OCI-LY3 (cell line): ENCODE results near the gene UBE3B.

Experiments
- H2AFZ ChIP-seq: fragments of 200-600, 300-600 bp; shearing (Covaris generic); 2 replicates; pipeline ENCODE4 v1.6.0; 2014; ENCODE audit warnings: antibody characterized with exemption, low read depth, low read length
- H3K27ac ChIP-seq: fragments of 200-600, 300-600 bp; sonication (generic); 2 replicates; pipeline ENCODE4 v1.5.1; 2014; ENCODE audit warnings: mild to moderate bottlenecking, low read length, moderate library complexity, mixed read lengths
- H3K27me3 ChIP-seq: fragments of 200-600, 300-600 bp; sonication (generic); 2 replicates; pipeline ENCODE4 v1.6.1; 2014; ENCODE audit warnings: low read depth, low read length, mixed read lengths
- H3K36me3 ChIP-seq: fragments of 200-600, 300-600 bp; sonication (generic); replicated peaks from 2 replicates; pipeline ENCODE3; 2014; ENCODE audit warnings: low read depth, low read length, mixed read lengths
- H3K4me1 ChIP-seq: fragments of 300-600, 200-600 bp; sonication (generic); 2 replicates; pipeline ENCODE4 v1.6.1; 2014; ENCODE audit warnings: low read length, mixed read lengths
- H3K4me2 ChIP-seq: fragments of 200-600, 300-600 bp; sonication (generic); 2 replicates; pipeline ENCODE4 v1.6.1; 2014; ENCODE audit warnings: low read length, mixed read lengths
- H3K4me3 ChIP-seq: fragments of 300-600, 200-600 bp; sonication (generic); 2 replicates; pipeline ENCODE4 v1.5.1; 2014; ENCODE audit warnings: antibody characterized with exemption, mild to moderate bottlenecking, low read length, moderate library complexity
- H3K79me2 ChIP-seq: fragments of 300-600, 200-600 bp; shearing (Covaris generic); 2 replicates; pipeline ENCODE4 v1.6.1; 2014; ENCODE audit warnings: mild to moderate bottlenecking, low read length, mixed read lengths
- H3K9ac ChIP-seq: fragments of 300-600, 200-600 bp; shearing (Covaris generic); 2 replicates; pipeline ENCODE4 v1.6.0; 2014; ENCODE audit warnings: mild to moderate bottlenecking, low read length, moderate library complexity
- H3K9me3 ChIP-seq: fragments of 200-600, 300-600 bp; shearing (Covaris generic); 2 replicates; pipeline ENCODE4 v1.6.1; 2014; ENCODE audit warnings: low read length, mixed read lengths; ENCODE audit not compliant: insufficient read depth
- H4K20me1 ChIP-seq: fragments of 200-600, 300-600 bp; sonication (generic); 2 replicates; pipeline ENCODE4 v1.6.1; 2016; ENCODE audit warnings: low read length, mixed read lengths; ENCODE audit not compliant: insufficient read depth
- EZH2phosphoT487 ChIP-seq: fragments of 200-600 bp; shearing (Covaris generic); IDR thresholded peaks from 2 replicates; pipeline ENCODE4 v1.6.1; 2018; ENCODE audit warnings: antibody characterized with exemption, mixed run types, low read depth
- TF ChIP-seq, protein P1 (sequence below): fragments of 200-600, 300-600 bp; sonication (generic); IDR thresholded peaks from 2 replicates; pipeline ENCODE4 v1.5.1; 2014; ENCODE audit warnings: antibody characterized with exemption, low read length, low read depth

Gene UBE3B

DNA sequence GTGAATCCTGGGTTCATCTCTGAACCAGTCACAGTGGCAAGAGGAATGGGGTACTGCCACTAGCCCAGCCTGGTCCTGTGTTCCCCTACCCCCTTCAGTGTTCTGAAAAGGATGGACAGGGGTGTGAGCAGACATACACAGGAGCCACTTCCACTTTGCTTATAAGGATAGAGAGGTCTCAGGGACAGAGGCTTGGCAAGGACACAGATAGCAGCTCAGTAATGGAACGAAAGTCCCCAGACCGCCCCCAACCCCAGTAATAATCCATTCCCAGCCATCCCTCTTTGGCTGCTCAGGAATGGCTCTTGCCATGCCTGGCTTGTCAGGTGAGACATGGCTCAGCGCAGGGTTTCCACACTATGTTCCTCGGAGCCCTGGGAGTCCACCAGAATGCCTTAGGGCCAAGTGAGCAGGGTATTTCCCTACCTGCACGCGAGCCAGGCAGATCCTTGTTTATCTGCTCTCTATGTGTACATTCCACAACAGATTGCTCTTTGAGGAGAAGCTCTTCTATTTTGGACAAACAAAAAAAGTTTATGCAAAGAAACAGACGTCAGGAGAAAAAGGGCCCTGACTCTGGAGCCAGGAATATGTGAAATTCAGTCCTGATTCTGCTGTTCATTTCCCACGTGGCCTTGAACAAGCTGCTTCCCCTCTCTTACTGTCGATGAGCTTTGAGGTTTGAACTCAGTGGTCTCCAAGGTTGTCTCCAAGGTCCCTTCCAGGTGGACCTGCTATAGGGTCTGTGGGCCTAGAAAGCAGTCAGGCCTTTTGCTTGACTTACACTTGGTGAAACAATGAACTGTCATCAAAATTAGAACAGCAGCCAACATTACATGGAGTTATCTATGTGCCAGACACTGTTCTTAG lies 10.0 kb downstream of the UBE3B start:
- no peak for TF ChIP-seq EZH2phosphoT487
- TF ChIP-seq, protein P1, sequence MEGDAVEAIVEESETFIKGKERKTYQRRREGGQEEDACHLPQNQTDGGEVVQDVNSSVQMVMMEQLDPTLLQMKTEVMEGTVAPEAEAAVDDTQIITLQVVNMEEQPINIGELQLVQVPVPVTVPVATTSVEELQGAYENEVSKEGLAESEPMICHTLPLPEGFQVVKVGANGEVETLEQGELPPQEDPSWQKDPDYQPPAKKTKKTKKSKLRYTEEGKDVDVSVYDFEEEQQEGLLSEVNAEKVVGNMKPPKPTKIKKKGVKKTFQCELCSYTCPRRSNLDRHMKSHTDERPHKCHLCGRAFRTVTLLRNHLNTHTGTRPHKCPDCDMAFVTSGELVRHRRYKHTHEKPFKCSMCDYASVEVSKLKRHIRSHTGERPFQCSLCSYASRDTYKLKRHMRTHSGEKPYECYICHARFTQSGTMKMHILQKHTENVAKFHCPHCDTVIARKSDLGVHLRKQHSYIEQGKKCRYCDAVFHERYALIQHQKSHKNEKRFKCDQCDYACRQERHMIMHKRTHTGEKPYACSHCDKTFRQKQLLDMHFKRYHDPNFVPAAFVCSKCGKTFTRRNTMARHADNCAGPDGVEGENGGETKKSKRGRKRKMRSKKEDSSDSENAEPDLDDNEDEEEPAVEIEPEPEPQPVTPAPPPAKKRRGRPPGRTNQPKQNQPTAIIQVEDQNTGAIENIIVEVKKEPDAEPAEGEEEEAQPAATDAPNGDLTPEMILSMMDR = no peak
- Histone ChIP-seq H3K27ac (no peak overlapping the region), H3K36me3 (peaks cover 52% of the 10 kb centered on the region)

DNA sequence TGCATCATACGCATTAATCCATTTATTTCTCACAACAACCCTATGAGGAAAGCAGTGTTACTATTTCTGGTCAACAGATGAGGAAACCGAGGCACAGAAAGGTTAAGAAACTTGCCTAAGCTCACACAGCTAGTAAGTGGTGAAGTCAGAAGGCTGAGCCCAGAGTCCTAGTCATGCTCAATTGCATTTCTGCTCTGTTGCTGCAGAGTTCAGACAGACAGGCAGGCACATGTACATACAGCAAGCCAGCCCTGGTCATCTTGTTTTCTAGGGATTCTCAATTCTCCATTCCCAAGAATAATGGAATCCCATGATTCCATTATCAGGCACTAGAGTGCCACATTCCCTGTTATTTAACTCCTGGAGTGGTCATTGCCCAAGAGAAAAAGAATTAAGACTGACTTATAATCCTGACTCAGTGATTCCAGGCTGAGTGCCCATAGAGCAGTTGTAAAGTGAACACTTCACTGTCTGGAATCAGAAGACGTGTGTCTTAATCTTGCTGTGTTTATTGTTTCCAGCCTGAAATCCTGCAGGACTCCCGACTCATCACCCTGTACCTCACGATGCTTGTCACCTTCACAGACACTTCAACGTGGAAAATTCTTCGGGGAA lies 10.7 kb downstream of the UBE3B start:
- no peak overlapping the region for H3K9ac ChIP-seq
- no peaks in the 10 kb centered on the region for H3K9me3 ChIP-seq
- H3K27me3 ChIP-seq = no peaks in the 10 kb centered on the region
- TF ChIP-seq, protein P1 = no peak
- no peak for TF ChIP-seq EZH2phosphoT487
- no peak overlapping the region for H3K4me2 ChIP-seq
- H3K79me2 ChIP-seq = no peaks in the 10 kb centered on the region
- no peak overlapping the region for H3K4me3 ChIP-seq
- H2AFZ ChIP-seq = no peak overlapping the region
- no peaks in the 10 kb centered on the region for H3K4me1 ChIP-seq
- H3K36me3 ChIP-seq = peaks cover 52% of the 10 kb centered on the region
- H3K27ac ChIP-seq = no peak overlapping the region
- H4K20me1 ChIP-seq = no peaks in the 10 kb centered on the region

More for the DNA sequence above, 10.0 kb downstream of the UBE3B start:
- Histone ChIP-seq H2AFZ (no peak overlapping the region), H3K9me3 (no peaks in the 10 kb centered on the region), H3K4me2 (no peak overlapping the region), H3K9ac (no peak overlapping the region), H3K27me3 (no peaks in the 10 kb centered on the region), H3K79me2 (no peaks in the 10 kb centered on the region), H4K20me1 (no peaks in the 10 kb centered on the region), H3K4me3 (no peak overlapping the region), H3K4me1 (no peaks in the 10 kb centered on the region)

DNA sequence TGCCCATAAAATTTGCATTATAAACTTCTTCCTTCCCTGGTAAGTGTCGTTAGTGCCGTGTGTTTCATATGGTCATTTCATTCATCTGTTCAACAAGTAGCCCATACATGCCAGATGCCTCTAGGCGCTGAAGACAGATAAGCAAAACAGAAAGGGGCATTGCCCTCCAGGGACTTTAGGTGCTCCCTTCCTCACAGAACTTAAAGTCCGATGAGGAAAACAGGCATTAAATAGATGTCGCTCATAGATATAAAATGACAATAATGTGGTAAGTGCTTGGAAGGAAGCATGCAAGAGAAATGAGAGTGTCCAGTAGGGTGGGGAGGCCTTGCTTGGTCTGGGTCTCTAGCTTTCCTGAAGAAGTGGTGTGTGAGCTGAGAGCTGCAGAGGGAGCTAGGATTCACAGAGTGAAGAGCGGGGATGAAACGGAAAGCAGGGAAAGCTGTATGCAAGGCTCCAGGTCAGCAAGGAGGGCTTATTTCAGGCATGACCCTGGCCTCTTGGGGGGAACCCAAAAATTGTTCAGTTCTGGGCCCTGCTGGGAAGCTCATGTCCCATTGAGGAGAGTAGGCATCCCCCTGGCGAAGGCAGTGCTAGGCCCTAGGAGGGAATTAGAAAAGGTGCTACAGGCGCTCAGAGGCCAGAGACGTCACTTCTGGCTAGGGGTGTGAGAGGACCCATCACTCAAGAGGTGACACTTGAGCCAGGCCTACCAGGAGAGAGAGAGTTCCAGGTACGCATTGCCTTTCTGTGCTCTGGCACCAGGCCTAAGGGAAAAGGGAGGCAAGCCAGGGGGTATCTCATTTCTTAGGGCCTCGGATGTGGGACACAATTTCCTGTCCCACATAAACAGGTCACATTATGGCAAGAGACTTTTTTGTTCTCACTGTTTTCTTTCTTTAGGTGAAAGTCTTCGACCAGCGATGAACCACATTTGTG lies 11.9 kb downstream of the UBE3B start:
- peaks cover 49% of the 10 kb centered on the region for H3K36me3 ChIP-seq
- H3K27me3 ChIP-seq = no peaks in the 10 kb centered on the region
- no peaks in the 10 kb centered on the region for H3K79me2 ChIP-seq
- TF ChIP-seq, protein P1 = no peak
- no peak for TF ChIP-seq EZH2phosphoT487
- H3K9me3 ChIP-seq = no peaks in the 10 kb centered on the region
- H3K4me2 ChIP-seq = no peak overlapping the region
- H2AFZ ChIP-seq = no peak overlapping the region
- no peak overlapping the region for H3K4me3 ChIP-seq
- no peak overlapping the region for H3K9ac ChIP-seq
- no peaks in the 10 kb centered on the region for H4K20me1 ChIP-seq
- H3K4me1 ChIP-seq = no peaks in the 10 kb centered on the region
- no peak overlapping the region for H3K27ac ChIP-seq
